GM18508 (cell line): ENCODE data around the gene ABCC10.
"Not testable (repeated sequence)": the region's sequence is repeated elsewhere in the genome, so short reads cannot be mapped to it uniquely, and the experiment has no call there.

Experiments used
- ATAC-seq: cut with Tn5 transposase; IDR thresholded peaks from one replicate; pipeline ENCODE4 v1.9.1; 2021; ENCODE audit warnings: moderate number of reproducible peaks; ENCODE audit not compliant: insufficient read depth, unreplicated experiment

Gene ABCC10

GRCh38 chr6:43442935-43443334 is 15.6 kb downstream of the ABCC10 start:
- ATAC-seq: no peak

GRCh38 chr6:43444036-43444435 is 16.7 kb downstream of the ABCC10 start:
- ATAC-seq: no peak

- ATAC-seq: no peak
Measured at GRCh38 chr6:43444582-43444981, 17.2 kb downstream of the ABCC10 start.

GRCh38 chr6:43445576-43445975 is 18.2 kb downstream of the ABCC10 start:
- no peak for ATAC-seq

GRCh38 chr6:43447604-43448003 is 20.3 kb downstream of the ABCC10 start:
- no peak for ATAC-seq

GRCh38 chr6:43448916-43449315 is 21.6 kb downstream of the ABCC10 start:
- ATAC-seq: no peak

GRCh38 chr6:43450699-43451131 is 23.4 kb downstream of the ABCC10 start:
- ATAC-seq: no peak

GRCh38 chr6:43451348-43451747 is 24.0 kb downstream of the ABCC10 start:
- no peak for ATAC-seq

GRCh38 chr6:43451939-43452338 is 24.6 kb downstream of the ABCC10 start:
- ATAC-seq: no peak

- ATAC-seq: no peak
Measured at GRCh38 chr6:43452896-43453295, 25.6 kb downstream of the ABCC10 start.

GRCh38 chr6:43453831-43454230 is 26.5 kb downstream of the ABCC10 start:
- no peak for ATAC-seq

GRCh38 chr6:43454290-43454695 is 27.0 kb downstream of the ABCC10 start:
- ATAC-seq: no peak

GRCh38 chr6:43454696-43455530 is 27.6 kb downstream of the ABCC10 start:
- no peak for ATAC-seq

- no peak for ATAC-seq
Measured at GRCh38 chr6:43455531-43456428, 28.4 kb downstream of the ABCC10 start, which contains the start of gene DLK2. TSS of gene DLK2 (minus strand) at chr6:43455548. CDS start at chr6:43454825, 723 bp downstream.

- no peak for ATAC-seq
Measured at GRCh38 chr6:43457643-43458042, 30.3 kb downstream of the ABCC10 start.

GRCh38 chr6:43458154-43458553 is 30.8 kb downstream of the ABCC10 start:
- not testable (repeated sequence) for ATAC-seq

- ATAC-seq: no peak
Measured at GRCh38 chr6:43459535-43459934, 32.2 kb downstream of the ABCC10 start.

GRCh38 chr6:43460032-43460431 is 32.7 kb downstream of the ABCC10 start:
- ATAC-seq: no peak

GRCh38 chr6:43461936-43462335 is 34.6 kb downstream of the ABCC10 start:
- ATAC-seq: no peak

GRCh38 chr6:43464337-43464736 is 37.0 kb downstream of the ABCC10 start:
- no peak for ATAC-seq

- ATAC-seq: no peak
Measured at GRCh38 chr6:43465948-43466347, 38.6 kb downstream of the ABCC10 start.
